Measurements from ENCODE around the gene KLK3. TPM values are rescaled to one million over a fixed set of nuclear protein-coding genes. Genes with fewer than 3 reads are reported as not detected.

KLK3 gene
- total and polyA plus RNA-seq, 2 of the 4 experiments (the other 2 are of a cell fraction) = not detected

DNA sequence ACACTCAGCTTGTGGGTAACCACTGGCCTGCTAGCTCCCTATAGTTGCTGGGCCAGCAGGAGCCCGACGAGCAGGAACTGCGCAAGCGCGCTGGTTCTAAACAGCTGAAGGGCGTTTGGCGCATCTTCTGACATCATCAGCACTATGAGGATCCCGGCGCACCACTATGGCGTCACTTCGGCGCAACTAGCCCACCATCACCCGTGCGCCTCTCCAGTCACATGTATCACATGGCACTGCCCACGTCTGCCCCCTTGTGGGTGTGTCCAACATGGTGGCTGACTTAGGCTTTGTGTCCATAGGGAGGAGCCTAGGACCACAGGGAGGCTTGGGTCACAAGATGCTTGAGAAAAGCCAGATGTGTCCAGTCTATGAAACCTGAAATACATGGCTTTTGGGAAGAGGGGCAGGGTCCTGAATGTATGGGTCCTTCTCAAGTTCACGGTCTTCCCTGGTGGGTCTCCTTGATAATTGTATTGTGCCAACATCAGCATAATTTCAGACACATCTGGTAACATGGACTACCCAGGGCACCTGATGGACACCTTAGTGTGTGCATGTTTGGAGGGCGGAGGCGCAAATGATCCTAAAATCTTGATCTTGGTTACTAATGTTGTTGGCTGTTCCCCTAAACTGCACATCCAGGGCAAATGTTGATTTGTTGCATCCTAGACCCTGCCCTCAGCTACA, 38.5 kb downstream of the KLK3 start:
- Histone ChIP-seq H2BK120ac (ENCODE audit: low read depth, low read length) (no peak overlapping the region), H3K9me3 (ENCODE audit: control insufficient read depth, insufficient read depth, low read length) (no peaks in the 10 kb centered on the region), H2AFZ (replicated peaks; ENCODE audit: low read length, poor library complexity) (no peak overlapping the region), H2AK9ac (replicated peaks; ENCODE audit: low read depth, low read length, poor library complexity) (no peak overlapping the region), H2BK15ac (ENCODE audit: low read depth, low read length) (no peak overlapping the region), H3K4me3 (ENCODE audit: insufficient read depth, low read depth, low read length) (no peak overlapping the region), H3K4me2 (ENCODE audit: low read depth, low read length) (no peak overlapping the region), H4K91ac (ENCODE audit: insufficient read depth, low read depth, low read length) (no peak overlapping the region), H3K14ac (replicated peaks; ENCODE audit: low read depth, low read length) (no peak overlapping the region), H3K9me1 (ENCODE audit: insufficient read depth, low read length) (no peaks in the 10 kb centered on the region), H3K27me3 (ENCODE audit: control insufficient read depth, insufficient read depth, low read length) (no peaks in the 10 kb centered on the region), H4K5ac (ENCODE audit: low read depth, low read length) (no peak overlapping the region), H3K27ac (ENCODE audit: insufficient read depth, low read length) (no peak overlapping the region), H2BK5ac (ENCODE audit: low read depth, low read length, poor library complexity, severe bottlenecking) (no peak overlapping the region), H3K56ac (ENCODE audit: extremely low read depth, insufficient read depth, low read length) (no peak overlapping the region), H3K4ac (ENCODE audit: low read depth, low read length) (no peak overlapping the region), H2BK20ac (ENCODE audit: low read depth, low read length) (no peak overlapping the region), H3K79me1 (ENCODE audit: low read depth in 1 of 2, low read length in 2 of 2) (no peaks in the 10 kb centered on the region), H2AK5ac (ENCODE audit: low read depth, low read length) (no peak overlapping the region), H4K20me1 (ENCODE audit: insufficient read depth, low read length) (no peaks in the 10 kb centered on the region), H3K36me3 (ENCODE audit: control insufficient read depth, insufficient read depth, low read length) (no peaks in the 10 kb centered on the region), H3K23ac (ENCODE audit: low read depth, low read length) (no peak overlapping the region), H3K18ac (ENCODE audit: low read depth, low read length) (no peak overlapping the region), H3K4me1 (ENCODE audit: control insufficient read depth, insufficient read depth, low read length) (no peaks in the 10 kb centered on the region), H4K8ac (ENCODE audit: low read depth in 2 of 2, low read length in 2 of 2) (no peak overlapping the region), H3K9ac (ENCODE audit: low read depth, low read length) (no peak overlapping the region)
- ChIA-PET CTCF (no interaction called here), POLR2A (ENCODE audit: unreplicated experiment) (no interaction called here)
- in situ Hi-C loops (cut with MboI; ENCODE audit: low sequenced_read_pairs) = no loop called here
- dilution Hi-C loops (cut with HindIII; ENCODE audit: low sequenced_read_pairs, unreplicated experiment) = no loop called here
- TF ChIP-seq, protein P1, sequence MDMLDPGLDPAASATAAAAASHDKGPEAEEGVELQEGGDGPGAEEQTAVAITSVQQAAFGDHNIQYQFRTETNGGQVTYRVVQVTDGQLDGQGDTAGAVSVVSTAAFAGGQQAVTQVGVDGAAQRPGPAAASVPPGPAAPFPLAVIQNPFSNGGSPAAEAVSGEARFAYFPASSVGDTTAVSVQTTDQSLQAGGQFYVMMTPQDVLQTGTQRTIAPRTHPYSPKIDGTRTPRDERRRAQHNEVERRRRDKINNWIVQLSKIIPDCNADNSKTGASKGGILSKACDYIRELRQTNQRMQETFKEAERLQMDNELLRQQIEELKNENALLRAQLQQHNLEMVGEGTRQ (IDR thresholded peaks at IDR 0.05; ENCODE audit: low read depth, low read length) = no peak
- TF ChIP-seq, protein P2, sequence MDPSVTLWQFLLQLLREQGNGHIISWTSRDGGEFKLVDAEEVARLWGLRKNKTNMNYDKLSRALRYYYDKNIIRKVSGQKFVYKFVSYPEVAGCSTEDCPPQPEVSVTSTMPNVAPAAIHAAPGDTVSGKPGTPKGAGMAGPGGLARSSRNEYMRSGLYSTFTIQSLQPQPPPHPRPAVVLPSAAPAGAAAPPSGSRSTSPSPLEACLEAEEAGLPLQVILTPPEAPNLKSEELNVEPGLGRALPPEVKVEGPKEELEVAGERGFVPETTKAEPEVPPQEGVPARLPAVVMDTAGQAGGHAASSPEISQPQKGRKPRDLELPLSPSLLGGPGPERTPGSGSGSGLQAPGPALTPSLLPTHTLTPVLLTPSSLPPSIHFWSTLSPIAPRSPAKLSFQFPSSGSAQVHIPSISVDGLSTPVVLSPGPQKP (IDR thresholded peaks at IDR 0.05; ENCODE audit: borderline replicate concordance, low read depth, low read length) = no peak
- no peak for TF ChIP-seq FOS (IDR thresholded peaks at IDR 0.05; ENCODE audit: low read depth, low read length)
- peak; percentile 65 for TF ChIP-seq MAFK (IDR thresholded peaks at IDR 0.05; ENCODE audit: low read depth, low read length)
- no peak for TF ChIP-seq RCOR1 (IDR thresholded peaks at IDR 0.05; ENCODE audit: insufficient replicate concordance, low read length)
- no peak for TF ChIP-seq BHLHE40 (IDR thresholded peaks at IDR 0.05; ENCODE audit: low read depth, low read length)
- TF ChIP-seq RAD21 (IDR thresholded peaks at IDR 0.05; ENCODE audit: low read length) = no peak
- TF ChIP-seq, protein P3, sequence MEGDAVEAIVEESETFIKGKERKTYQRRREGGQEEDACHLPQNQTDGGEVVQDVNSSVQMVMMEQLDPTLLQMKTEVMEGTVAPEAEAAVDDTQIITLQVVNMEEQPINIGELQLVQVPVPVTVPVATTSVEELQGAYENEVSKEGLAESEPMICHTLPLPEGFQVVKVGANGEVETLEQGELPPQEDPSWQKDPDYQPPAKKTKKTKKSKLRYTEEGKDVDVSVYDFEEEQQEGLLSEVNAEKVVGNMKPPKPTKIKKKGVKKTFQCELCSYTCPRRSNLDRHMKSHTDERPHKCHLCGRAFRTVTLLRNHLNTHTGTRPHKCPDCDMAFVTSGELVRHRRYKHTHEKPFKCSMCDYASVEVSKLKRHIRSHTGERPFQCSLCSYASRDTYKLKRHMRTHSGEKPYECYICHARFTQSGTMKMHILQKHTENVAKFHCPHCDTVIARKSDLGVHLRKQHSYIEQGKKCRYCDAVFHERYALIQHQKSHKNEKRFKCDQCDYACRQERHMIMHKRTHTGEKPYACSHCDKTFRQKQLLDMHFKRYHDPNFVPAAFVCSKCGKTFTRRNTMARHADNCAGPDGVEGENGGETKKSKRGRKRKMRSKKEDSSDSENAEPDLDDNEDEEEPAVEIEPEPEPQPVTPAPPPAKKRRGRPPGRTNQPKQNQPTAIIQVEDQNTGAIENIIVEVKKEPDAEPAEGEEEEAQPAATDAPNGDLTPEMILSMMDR (conservative IDR thresholded peaks at IDR 0.05; ENCODE audit: low read depth, low read length) = no peak
- ATAC-seq (ENCODE audit: low read depth) (no peak), DNase-seq (no peak)
- WGBS, 2 experiments (ENCODE audit: extremely low coverage in 2 of 2, insufficient read length in 1 of 2) = 95% methylated on average over 13 of the region's 18 CpGs; no CpG with 5 or more reads in 1 of the 2 experiments
- intact Hi-C loops (cut with micrococcal nuclease) = no loop called here
- BruUV-seq (replicated peaks) = no TSS peak
